ENCODE results near the gene TIMM29.
A peak's percentile ranks its signal among the peaks of the same experiment; 100 is the strongest.

TIMM29 gene

DNA sequence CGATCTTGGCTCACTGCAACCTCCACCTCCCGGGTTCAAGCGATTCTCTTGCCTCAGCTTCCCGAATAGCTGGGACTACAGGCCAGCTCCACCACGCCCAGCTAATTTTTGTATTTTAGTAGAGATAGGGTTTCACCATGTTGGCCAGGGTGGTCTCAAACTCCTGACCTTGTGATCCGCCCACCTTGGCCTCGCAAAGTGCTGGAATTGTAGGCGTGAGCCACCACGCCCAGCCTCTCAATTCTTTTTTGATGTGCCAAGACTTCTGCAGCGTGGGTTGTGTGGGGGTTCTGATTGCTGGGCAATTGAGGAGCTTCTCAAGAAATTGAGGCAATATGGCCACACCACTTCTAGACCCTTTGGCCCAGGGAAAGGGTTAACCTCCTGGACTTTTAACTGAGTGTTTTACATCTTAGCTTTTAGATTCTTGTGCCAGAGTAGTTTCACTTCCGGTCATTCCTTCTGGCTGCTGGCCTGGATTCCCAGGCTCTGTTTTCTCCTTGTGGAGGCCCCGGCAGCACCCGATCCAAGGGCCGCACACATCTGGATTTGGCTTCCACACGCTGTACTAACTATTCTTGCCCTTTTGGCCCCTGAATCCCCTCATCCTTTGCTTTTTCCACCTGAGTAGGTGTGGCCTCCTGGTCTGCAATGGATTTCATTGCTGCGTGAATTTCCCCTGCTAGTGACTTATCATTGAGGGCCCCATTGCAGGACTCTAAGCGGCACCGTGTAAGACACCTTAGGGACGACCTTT, 46.9 kb downstream of the TIMM29 start:
- TF ChIP-seq, protein P1, sequence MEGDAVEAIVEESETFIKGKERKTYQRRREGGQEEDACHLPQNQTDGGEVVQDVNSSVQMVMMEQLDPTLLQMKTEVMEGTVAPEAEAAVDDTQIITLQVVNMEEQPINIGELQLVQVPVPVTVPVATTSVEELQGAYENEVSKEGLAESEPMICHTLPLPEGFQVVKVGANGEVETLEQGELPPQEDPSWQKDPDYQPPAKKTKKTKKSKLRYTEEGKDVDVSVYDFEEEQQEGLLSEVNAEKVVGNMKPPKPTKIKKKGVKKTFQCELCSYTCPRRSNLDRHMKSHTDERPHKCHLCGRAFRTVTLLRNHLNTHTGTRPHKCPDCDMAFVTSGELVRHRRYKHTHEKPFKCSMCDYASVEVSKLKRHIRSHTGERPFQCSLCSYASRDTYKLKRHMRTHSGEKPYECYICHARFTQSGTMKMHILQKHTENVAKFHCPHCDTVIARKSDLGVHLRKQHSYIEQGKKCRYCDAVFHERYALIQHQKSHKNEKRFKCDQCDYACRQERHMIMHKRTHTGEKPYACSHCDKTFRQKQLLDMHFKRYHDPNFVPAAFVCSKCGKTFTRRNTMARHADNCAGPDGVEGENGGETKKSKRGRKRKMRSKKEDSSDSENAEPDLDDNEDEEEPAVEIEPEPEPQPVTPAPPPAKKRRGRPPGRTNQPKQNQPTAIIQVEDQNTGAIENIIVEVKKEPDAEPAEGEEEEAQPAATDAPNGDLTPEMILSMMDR (IDR thresholded peaks at IDR 0.05; ENCODE audit: low read length, missing control alignments), result no peak
- peak overlapping the region; percentile 28 for H3K4me3 ChIP-seq (replicated peaks; ENCODE audit: low read depth, low read length)
- DNase-seq (ENCODE audit: low read depth), result peak; percentile 77

DNA sequence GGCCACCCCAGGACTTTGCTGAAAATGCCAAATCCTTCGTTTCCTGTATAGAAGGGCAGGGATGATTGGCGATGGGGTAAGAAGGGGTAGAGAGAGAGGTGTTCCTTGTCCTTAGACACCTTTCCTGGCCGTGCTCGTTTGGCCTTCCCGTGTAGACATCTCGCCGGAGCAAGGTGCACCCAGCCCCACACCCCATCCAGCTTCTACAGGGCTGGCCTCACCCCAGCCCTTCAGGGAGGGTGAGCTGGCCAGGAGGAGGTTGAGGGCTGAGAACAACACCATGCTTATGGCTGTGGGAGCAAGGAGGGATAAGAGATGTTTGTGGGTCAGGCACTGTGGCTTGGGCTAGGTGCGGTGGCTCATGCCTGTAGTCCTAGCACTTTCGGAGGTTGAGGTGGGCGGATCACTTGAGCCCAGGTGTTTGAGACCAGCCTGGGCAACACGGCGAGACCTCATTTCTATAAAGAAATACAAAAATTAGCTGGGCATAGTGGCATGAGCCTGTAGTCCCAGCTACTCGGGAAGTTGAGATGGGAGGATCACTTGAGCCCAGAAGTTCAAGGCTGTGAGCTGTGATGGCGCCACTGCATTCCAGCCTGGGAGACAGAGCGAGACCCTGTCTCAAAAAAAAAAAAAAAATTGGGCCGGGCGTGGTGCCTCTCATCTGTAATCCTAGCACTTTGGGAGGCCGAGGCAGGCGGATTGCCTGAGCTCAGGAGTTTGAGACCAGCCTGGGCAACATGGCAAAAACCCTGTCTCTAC, 47.7 kb downstream of the TIMM29 start:
- H3K4me3 ChIP-seq (replicated peaks; ENCODE audit: low read depth, low read length), result peak overlapping the region; percentile 28
- DNase-seq (ENCODE audit: low read depth), result no peak
- TF ChIP-seq, protein P1 (IDR thresholded peaks at IDR 0.05; ENCODE audit: low read length, missing control alignments), result no peak

DNA sequence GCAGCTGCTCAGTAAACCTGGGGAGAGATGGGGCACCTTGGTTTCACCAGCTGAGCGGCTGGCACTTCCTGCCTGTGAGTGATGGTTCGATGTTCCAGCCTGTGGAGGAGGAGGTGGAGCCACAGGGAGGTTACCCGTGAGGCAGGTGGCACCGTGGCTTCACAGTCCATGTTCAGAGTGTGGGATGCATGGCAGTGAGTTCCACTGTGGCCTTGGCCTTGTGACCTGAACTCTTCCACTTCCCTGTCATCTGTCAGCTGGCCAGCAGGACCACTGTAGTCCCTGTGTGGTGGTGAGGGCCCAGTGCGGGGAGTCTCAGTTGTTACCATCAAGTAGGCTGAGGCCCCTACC, 49.1 kb downstream of the TIMM29 start:
- DNase-seq (ENCODE audit: low read depth), result no peak
- H3K4me3 ChIP-seq (replicated peaks; ENCODE audit: low read depth, low read length), result no peak overlapping the region
- TF ChIP-seq, protein P1 (IDR thresholded peaks at IDR 0.05; ENCODE audit: low read length, missing control alignments), result no peak
